GM21528 (cell line): ENCODE measurements around the gene THRSP.
"Not testable (repeated sequence)": the region's sequence is repeated elsewhere in the genome, so short reads cannot be mapped to it uniquely, and the experiment has no call there.

ENCODE experiments used
- ATAC-seq: cut with Tn5 transposase; IDR thresholded peaks from one replicate; pipeline ENCODE4 v1.9.1; 2021; ENCODE audit warnings: mild to moderate bottlenecking, moderate library complexity; ENCODE audit not compliant: unreplicated experiment, low FRiP score

The THRSP gene

GRCh38 chr11:78038697-78039313 lies 24.9 kb upstream of the THRSP start:
- no peak for ATAC-seq

GRCh38 chr11:78039391-78039918 lies 24.2 kb upstream of the THRSP start:
- no peak for ATAC-seq

- ATAC-seq = no peak
Observed at GRCh38 chr11:78039919-78040671, 23.6 kb upstream of the THRSP start.

- no peak for ATAC-seq
Observed at GRCh38 chr11:78040691-78041379, 22.8 kb upstream of the THRSP start.

- ATAC-seq = not testable (repeated sequence)
Observed at GRCh38 chr11:78041380-78041719, 22.3 kb upstream of the THRSP start.

DNA sequence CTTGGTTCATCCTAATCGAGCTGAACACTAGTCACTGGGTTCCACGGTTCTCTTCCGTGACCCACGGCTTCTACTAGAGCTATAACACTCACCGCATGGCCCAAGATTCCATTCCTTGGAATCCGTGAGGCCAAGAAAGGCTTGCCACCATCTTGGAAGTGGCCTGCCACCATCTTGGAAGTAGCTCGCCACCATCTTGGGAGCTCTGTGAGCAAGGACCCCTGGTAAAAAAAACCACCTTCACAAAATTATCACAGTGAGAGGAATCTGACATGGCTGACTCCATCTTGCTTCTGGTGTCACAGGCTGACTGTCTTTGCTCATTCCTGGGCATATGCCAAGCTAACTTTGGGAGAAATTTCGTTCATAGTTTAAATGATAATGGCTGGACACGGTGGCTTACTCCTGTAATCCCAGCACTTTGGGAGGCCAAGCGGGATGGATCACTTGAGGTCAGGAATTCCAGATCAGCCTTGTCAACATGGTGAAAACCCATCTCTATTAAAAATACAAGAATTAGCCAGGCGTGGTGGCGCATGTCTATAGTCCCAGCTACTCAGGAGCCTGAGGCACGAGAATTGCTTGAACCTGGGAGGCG lies 21.7 kb upstream of the THRSP start:
- ATAC-seq = no peak

DNA sequence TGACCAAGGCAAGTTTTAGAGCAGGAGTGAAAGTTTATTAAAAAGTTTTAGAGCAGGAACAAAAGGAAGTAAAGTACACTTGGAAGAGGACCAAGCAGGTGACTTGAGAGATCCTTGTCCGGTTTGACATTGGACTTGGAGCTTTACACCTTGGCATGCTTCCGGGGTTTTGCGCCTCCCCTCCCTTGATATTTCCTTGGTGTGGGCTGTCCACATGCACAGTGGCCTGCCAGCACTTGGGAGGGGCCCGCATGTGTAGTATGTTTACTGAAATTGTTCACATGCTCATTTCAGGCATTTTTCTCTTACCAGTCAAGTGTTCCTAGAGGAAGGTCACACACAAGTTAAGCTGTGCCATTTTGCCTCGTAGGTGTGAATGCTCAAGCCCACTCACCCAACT lies 19.0 kb upstream of the THRSP start:
- ATAC-seq = no peak

GRCh38 chr11:78045851-78046485 lies 17.7 kb upstream of the THRSP start:
- no peak for ATAC-seq

GRCh38 chr11:78046486-78046854 lies 17.2 kb upstream of the THRSP start:
- ATAC-seq = no peak

- no peak for ATAC-seq
Observed at GRCh38 chr11:78048561-78048960, 15.1 kb upstream of the THRSP start.

DNA sequence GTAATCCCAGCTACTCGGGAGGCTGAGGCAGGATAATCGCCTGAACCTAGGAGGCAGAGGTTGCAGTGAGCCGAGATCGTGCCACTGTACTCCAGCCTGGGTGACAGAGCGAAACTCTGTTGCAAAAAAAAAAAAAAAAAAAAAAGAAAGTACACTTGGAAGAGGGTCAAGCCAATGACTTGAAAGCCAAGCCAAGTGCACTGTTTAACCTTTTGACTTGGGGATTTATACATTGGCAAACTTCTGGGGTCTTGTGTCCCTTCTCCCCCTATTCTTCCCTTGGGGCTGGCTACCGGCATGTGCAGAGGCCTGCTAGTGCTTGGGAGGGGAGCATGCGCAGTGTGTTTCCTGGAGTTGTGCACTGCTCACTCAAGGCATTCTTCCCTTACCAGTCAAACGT lies 14.3 kb upstream of the THRSP start:
- no peak for ATAC-seq

- ATAC-seq = no peak
Observed at GRCh38 chr11:78050964-78051831, 12.5 kb upstream of the THRSP start.

GRCh38 chr11:78054971-78055370 lies 8.7 kb upstream of the THRSP start:
- ATAC-seq = no peak

DNA sequence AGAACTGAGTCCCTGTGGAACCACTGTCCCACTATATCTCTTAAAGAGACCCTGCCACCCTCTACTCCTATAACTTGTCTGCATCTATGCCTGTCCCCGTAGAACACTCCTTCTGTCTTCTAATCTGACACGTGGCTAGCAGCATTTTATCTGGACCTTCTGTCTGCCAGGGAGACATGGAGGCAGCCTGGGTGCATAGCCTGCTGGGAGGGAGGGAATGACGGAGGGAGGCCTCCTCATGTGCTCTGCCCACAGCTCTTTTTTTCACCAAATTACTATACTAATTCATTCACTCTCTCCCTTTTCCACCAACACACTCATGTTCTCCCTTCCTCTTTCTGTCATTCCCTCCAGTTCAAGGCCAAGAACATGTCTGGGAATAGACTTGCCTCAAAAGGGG lies 7.6 kb upstream of the THRSP start:
- no peak for ATAC-seq

DNA sequence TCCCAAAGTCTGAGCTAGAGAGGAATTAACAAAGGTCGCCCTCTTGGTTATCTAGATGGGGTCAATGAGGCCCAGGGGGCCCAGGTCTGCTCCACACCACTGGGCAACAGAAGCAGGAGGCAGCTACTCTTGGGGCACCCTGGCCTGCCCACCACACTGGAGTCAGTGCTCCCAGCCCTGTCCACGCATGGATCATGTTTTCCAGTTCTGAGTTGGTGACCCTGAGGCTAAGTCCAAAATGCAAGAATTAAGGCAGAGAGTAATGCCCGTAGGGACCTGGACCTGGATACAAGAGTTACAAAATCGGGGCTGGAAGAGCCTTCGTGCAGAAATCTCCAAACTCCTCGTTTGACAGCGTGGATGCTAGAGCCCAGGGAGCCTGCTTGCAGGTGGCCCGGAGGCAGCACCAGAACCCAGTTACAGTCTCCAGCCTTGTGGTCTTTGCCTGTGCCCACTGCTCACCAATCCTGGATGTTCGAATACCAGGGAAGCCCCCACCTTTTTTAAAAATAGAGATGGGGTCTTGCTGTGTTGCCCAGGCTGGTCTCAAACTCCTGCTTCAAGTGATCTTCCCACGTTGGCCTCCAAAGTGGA lies 6.1 kb upstream of the THRSP start:
- no peak for ATAC-seq

GRCh38 chr11:78059749-78060328 lies 3.8 kb upstream of the THRSP start:
- not testable (repeated sequence) for ATAC-seq

GRCh38 chr11:78060533-78060932 lies 3.1 kb upstream of the THRSP start:
- no peak for ATAC-seq

DNA sequence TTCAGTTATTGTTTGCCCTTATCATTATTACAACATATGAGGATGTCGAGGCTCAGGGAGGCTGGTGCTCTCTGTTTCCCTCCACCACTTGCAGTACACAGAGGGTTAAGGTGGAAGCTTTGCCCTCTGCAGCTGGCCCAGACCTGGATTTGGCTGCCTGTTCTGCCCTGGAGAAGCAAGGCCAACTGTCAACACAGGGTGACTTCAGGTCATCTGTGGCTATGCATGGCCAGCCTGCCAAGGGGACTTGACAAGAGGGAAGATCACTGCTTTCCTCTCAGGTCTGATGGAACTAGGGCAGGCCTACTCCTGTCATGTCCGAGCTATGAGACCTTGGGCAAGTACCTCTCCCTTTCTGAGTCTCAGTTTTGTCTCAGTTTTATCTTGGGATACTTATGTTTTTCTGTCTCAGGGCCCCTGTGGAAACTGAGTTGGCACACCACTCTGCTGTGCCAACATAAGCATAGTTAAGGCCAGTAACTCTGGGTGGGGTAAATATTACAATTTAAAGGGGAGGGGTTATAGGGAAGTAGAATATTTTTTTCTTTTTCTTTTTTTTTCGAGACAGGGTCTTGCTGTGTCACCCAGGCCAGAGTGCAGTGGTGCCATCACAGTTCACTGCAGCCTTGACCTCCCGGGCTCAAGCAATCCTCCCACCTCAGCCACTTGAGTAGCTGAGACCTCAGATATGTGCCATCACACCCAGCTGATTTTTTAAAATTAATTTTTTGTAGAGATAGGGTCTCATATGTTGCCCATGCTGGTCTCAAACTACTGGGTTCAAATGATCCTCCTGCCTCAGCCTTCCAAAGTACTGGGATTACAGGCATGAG lies 2.4 kb upstream of the THRSP start:
- no peak for ATAC-seq
